Measurements from ENCODE around the gene TMC3. TPM values are rescaled to one million over a fixed set of nuclear protein-coding genes. Genes with fewer than 3 reads are reported as not detected.
A peak's percentile ranks its signal among the peaks of the same experiment; 100 is the strongest.

Gene TMC3
- polyA plus RNA-seq, 2 of the 4 experiments (the other 2 are of a cell fraction): not detected

GRCh38 chr15:81303244-81304225 lies 70.5 kb downstream of the TMC3 start:
- DNase-seq (ENCODE audit: low read depth in 1 of 2, low spot score in 1 of 2) (no peak), ATAC-seq (peak in 1 of 2 experiments; percentile 21; a peak in 2 of 6 replicates), FAIRE-seq (no peak)
- Histone ChIP-seq H3K4me1 (no peaks in the 10 kb centered on the region), H3K4me2 (no peak overlapping the region), H3K9me3 (no peaks in the 10 kb centered on the region), H3K27ac (no peak overlapping the region), H3K4me3 (no peak overlapping the region)
- no peak for TF ChIP-seq MAX (IDR thresholded peaks at IDR 0.05)
- TF ChIP-seq MYC (IDR thresholded peaks at IDR 0.05; ENCODE audit: borderline replicate concordance, low read length): no peak
- no peak for TF ChIP-seq CTCF (IDR thresholded peaks at IDR 0.05)
- TF ChIP-seq GATA3 (IDR thresholded peaks at IDR 0.05; ENCODE audit: borderline replicate concordance): no peak
- no peak for TF ChIP-seq PBX3 (IDR thresholded peaks at IDR 0.05)
- TF ChIP-seq KDM5A (IDR thresholded peaks at IDR 0.05): no peak
- no peak for TF ChIP-seq NPAS2 (CRISPR knock-in tag; IDR thresholded peaks at IDR 0.05; ENCODE audit: borderline replicate concordance)
- TF ChIP-seq CHD4 (IDR thresholded peaks at IDR 0.05; ENCODE audit: borderline replicate concordance): no peak
- no peak for TF ChIP-seq SREBF2 (IDR thresholded peaks at IDR 0.05)
- TF ChIP-seq SMC3 (IDR thresholded peaks at IDR 0.05): no peak
- TF ChIP-seq KDM1A (IDR thresholded peaks at IDR 0.05; ENCODE audit: low read depth): no peak
- TF ChIP-seq MAZ (IDR thresholded peaks at IDR 0.05; ENCODE audit: borderline replicate concordance, low read depth, low read length): no peak
- TF ChIP-seq HDAC2 (IDR thresholded peaks at IDR 0.05): no peak
- no peak for TF ChIP-seq JUNB (IDR thresholded peaks at IDR 0.05)
- 60% methylated on average over 9 of the region's 9 CpGs for WGBS (ENCODE audit: missing lambda C conversion rate)
- CTCF ChIA-PET: interaction anchor here (1.5 to 5.3 kb wide), 5 partner anchors 22 to 107 kb away, joined by 4 to 24 read pairs (median 7); no protein-coding TSS in a partner anchor
- POLR2A ChIA-PET: no interaction called here

- Histone ChIP-seq H3K9me3 (no peaks in the 10 kb centered on the region), H3K4me2 (no peak overlapping the region), H3K4me1 (peaks cover 5% of the 10 kb centered on the region; the same call in 2 of the 3 replicates), H3K4me3 (no peak overlapping the region), H3K27ac (no peak overlapping the region)
- no peak for ATAC-seq
- no peak for TF ChIP-seq EHF (CRISPR knock-in tag; IDR thresholded peaks at IDR 0.05)
- no peak for TF ChIP-seq RAD21 (conservative IDR thresholded peaks at IDR 0.05 in 1 of 2, IDR thresholded peaks at IDR 0.05 in 1 of 2)
- TF ChIP-seq HEYL (CRISPR knock-in tag; IDR thresholded peaks at IDR 0.05): no peak
- TF ChIP-seq BCL3 (IDR thresholded peaks at IDR 0.05): no peak
- no peak for TF ChIP-seq JUN (IDR thresholded peaks at IDR 0.05)
- TF ChIP-seq PBX3 (IDR thresholded peaks at IDR 0.05): no peak
- TF ChIP-seq KDM1A (IDR thresholded peaks at IDR 0.05; ENCODE audit: low read depth): no peak
- TF ChIP-seq KDM5A (IDR thresholded peaks at IDR 0.05): no peak
- TF ChIP-seq HES2 (IDR thresholded peaks at IDR 0.05): no peak
- no peak for TF ChIP-seq EHMT2 (IDR thresholded peaks at IDR 0.05; ENCODE audit: low read depth)
- no peak for TF ChIP-seq ZNF302 (CRISPR knock-in tag; IDR thresholded peaks at IDR 0.05)
- FAIRE-seq: no peak
- CTCF ChIA-PET: interaction anchor here (0.6 to 5.3 kb wide), 6 partner anchors 8 to 107 kb away, joined by 3 to 24 read pairs (median 6); no protein-coding TSS in a partner anchor
- no peak for DNase-seq (ENCODE audit: low read depth in 1 of 2, low spot score in 1 of 2)
- POLR2A ChIA-PET: no interaction called here
- 72% methylated on average over 6 of the region's 6 CpGs for WGBS (ENCODE audit: missing lambda C conversion rate)
These were observed 71.3 kb downstream of the TMC3 start for GRCh38 chr15:81302701-81303109.
